HCT116 (cell line): ENCODE results near the gene SPARCL1. TPM values are rescaled to one million over a fixed set of nuclear protein-coding genes. Genes with fewer than 3 reads are reported as not detected.

ENCODE experiments used
- ATAC-seq: fragments of 200-7000 bp; cut with Tn5 transposase; 2 replicates; pipeline ENCODE4 v1.9.1; 2020; ENCODE audit warnings: mild to moderate bottlenecking, moderate library complexity
- BruUV-seq: library from RNA; stranded (reverse); fragments of 400-500 nt; replicated peaks from 2 replicates; lab custom pipeline; 2021; lab: Mats Ljungman, UMichigan
- CTCF ChIA-PET: fragments of 300-600 bp; sonication (Branson Sonifier 250); formaldehyde crosslinking; loops from one replicate; lab custom pipeline; 2021; ENCODE audit warnings: antibody characterized with exemption; lab: Charles Lee
- POLR2A ChIA-PET: fragments of 300-600, 350-600 bp; sonication (Branson Sonifier 250); formaldehyde crosslinking; loops from one replicate; lab custom pipeline; 2021; ENCODE audit warnings: antibody characterized with exemption; lab: Charles Lee
- RAD21 ChIA-PET, 2 experiments: fragments of 300-600 bp; sonication (Branson Sonifier 250); formaldehyde crosslinking; loops; one replicate each; lab custom pipeline; 2023; ENCODE audit warnings: low total read pairs in 2 of 2; ENCODE audit not compliant: uncharacterized antibody in 2 of 2, unreplicated experiment in 2 of 2, low non-redundant PET in 1 of 2; lab: Charles Lee
- DNase-seq: peaks from one replicate; pipeline ENCODE4 v3.0.0-alpha.2; 2010; ENCODE audit warnings: low read depth, low spot score
- H2AFZ ChIP-seq: fragments of 200-600 bp; shearing (Covaris generic), sonication (generic); 2 replicates; pipeline ENCODE4 v1.6.1; 2017; ENCODE audit warnings: low read depth, mixed run types, mixed read lengths, antibody characterized with exemption, low read length; ENCODE audit not compliant: poor library complexity, severe bottlenecking
- H3K27ac ChIP-seq: 2 replicates; pipeline ENCODE4 v1.5.1; 2012; ENCODE audit warnings: low read depth, low read length
- H3K27me3 ChIP-seq: fragments of 200-600 bp; sonication (generic); 2 replicates; pipeline ENCODE4 v1.6.1; 2016; ENCODE audit warnings: mixed run types, low read length, mixed read lengths; ENCODE audit not compliant: insufficient read depth
- H3K36me3 ChIP-seq, 2 experiments: fragments of 200-500 bp in 1 of 2; fragments of 200-600 bp in 1 of 2; sonication (Bioruptor generic) in 1 of 2; sonication (generic) in 1 of 2; 2 replicates each; pipeline versions ENCODE4 v1.5.1 to v1.6.1; 2014 to 2016; ENCODE audit warnings: low read length in 2 of 2, inconsistent platforms in 1 of 2, mixed read lengths in 1 of 2, mixed run types in 1 of 2; ENCODE audit not compliant: insufficient read depth in 2 of 2, control insufficient read depth in 1 of 2
- H3K4me1 ChIP-seq, 2 experiments: fragments of 200-600 bp in 1 of 2; sonication (generic) in 1 of 2; 2 replicates each; pipeline versions ENCODE4 v1.5.1 to v1.6.1; 2012 to 2017; ENCODE audit warnings: low read length in 2 of 2, inconsistent platforms in 1 of 2, mild to moderate bottlenecking in 1 of 2, mixed read lengths in 1 of 2, mixed run types in 1 of 2, moderate library complexity in 1 of 2; ENCODE audit not compliant: insufficient read depth in 2 of 2, control insufficient read depth in 1 of 2
- H3K4me2 ChIP-seq: fragments of 200-600 bp; sonication (generic); 2 replicates; pipeline ENCODE4 v1.6.1; 2017; ENCODE audit warnings: mixed run types, low read length, mixed read lengths
- H3K4me3 ChIP-seq, 2 experiments: fragments of 200-600 bp in 1 of 2; sonication (generic) in 1 of 2; replicated peaks in 1 of 2; 2 replicates each; pipeline ENCODE4 v1.5.1; 2011 to 2016; ENCODE audit warnings: low read length in 2 of 2, control low read depth in 1 of 2, low read depth in 1 of 2, mild to moderate bottlenecking in 1 of 2, mixed read lengths in 1 of 2, mixed run types in 1 of 2
- H3K79me2 ChIP-seq: fragments of 200-600 bp; sonication (generic); 2 replicates; pipeline ENCODE4 v1.6.1; 2017; ENCODE audit warnings: mild to moderate bottlenecking, mixed run types, low read length, moderate library complexity, mixed read lengths; ENCODE audit not compliant: insufficient read depth
- H3K9ac ChIP-seq: fragments of 200-600 bp; sonication (generic); 2 replicates; pipeline ENCODE4 v1.6.1; 2016; ENCODE audit warnings: low read length, mixed read lengths
- H3K9me2 ChIP-seq: fragments of 200-600 bp; sonication (generic), shearing (Covaris generic); 2 replicates; pipeline ENCODE4 v1.6.1; 2017; ENCODE audit warnings: mixed run types, mild to moderate bottlenecking, moderate library complexity; ENCODE audit not compliant: insufficient read depth
- H3K9me3 ChIP-seq, 2 experiments: fragments of 200-500 bp in 1 of 2; fragments of 200-600 bp in 1 of 2; sonication (Bioruptor generic) in 1 of 2; sonication (generic) in 1 of 2; 2 replicates each; pipeline ENCODE4 v1.6.1; 2014 to 2017; ENCODE audit warnings: low read length in 2 of 2, mixed read lengths in 2 of 2, inconsistent platforms in 1 of 2, low read depth in 1 of 2, mild to moderate bottlenecking in 1 of 2, mixed run types in 1 of 2, moderate library complexity in 1 of 2; ENCODE audit not compliant: control insufficient read depth in 1 of 2, insufficient read depth in 1 of 2
- H4K20me1 ChIP-seq: fragments of 200-600 bp; sonication (generic), shearing (Covaris generic); 2 replicates; pipeline ENCODE4 v1.6.1; 2017; ENCODE audit warnings: mixed run types, mild to moderate bottlenecking, moderate library complexity; ENCODE audit not compliant: insufficient read depth
- ATF3 ChIP-seq: IDR thresholded peaks from 2 replicates; pipeline ENCODE4 v1.6.1; 2012
- CBX3 ChIP-seq: IDR thresholded peaks from 2 replicates; pipeline ENCODE4 v1.6.1; 2012; ENCODE audit warnings: low read depth
- CTCF ChIP-seq, 3 experiments: fragments of 200-600 bp in 1 of 3; sonication (generic) in 1 of 3; IDR thresholded peaks in 2 of 3; conservative IDR thresholded peaks in 1 of 3; 2 replicates each; pipeline ENCODE4 v1.5.1; 2012 to 2017; ENCODE audit warnings: low read depth in 2 of 3, low read length in 2 of 3, antibody characterized with exemption in 1 of 3, borderline replicate concordance in 1 of 3, control low read depth in 1 of 3, mild to moderate bottlenecking in 1 of 3, mixed read lengths in 1 of 3, mixed run types in 1 of 3, moderate library complexity in 1 of 3; ENCODE audit not compliant: insufficient read depth in 1 of 3
- ELF1 ChIP-seq: IDR thresholded peaks from 2 replicates; pipeline ENCODE4 v1.6.1; 2012; ENCODE audit warnings: low read depth, borderline replicate concordance
- EZH2 ChIP-seq: fragments of 200-600 bp; sonication (generic); IDR thresholded peaks from 2 replicates; pipeline ENCODE4 v1.6.1; 2017; ENCODE audit warnings: antibody characterized with exemption, mixed run types
- EZH2phosphoT487 ChIP-seq: fragments of 200-600 bp; IDR thresholded peaks from 2 replicates; pipeline ENCODE4 v1.6.1; 2018; ENCODE audit warnings: antibody characterized with exemption, borderline replicate concordance
- FOSL1 ChIP-seq: IDR thresholded peaks from 2 replicates; pipeline ENCODE4 v1.6.1; 2012; ENCODE audit warnings: low read depth
- JUND ChIP-seq: IDR thresholded peaks from 2 replicates; pipeline ENCODE4 v1.6.1; 2012
- MAX ChIP-seq: IDR thresholded peaks from 2 replicates; pipeline ENCODE4 v1.6.1; 2012
- POLR2A ChIP-seq: IDR thresholded peaks from 2 replicates; pipeline ENCODE4 v1.7.0; 2011; ENCODE audit warnings: borderline replicate concordance; ENCODE audit not compliant: insufficient read depth, insufficient read length; ENCODE audit errors: extremely low read depth
- POLR2AphosphoS5 ChIP-seq: IDR thresholded peaks from 2 replicates; pipeline ENCODE4 v1.6.1; 2011; ENCODE audit warnings: mild to moderate bottlenecking, low read depth, low read length, moderate library complexity
- REST ChIP-seq: IDR thresholded peaks from 2 replicates; pipeline ENCODE4 v1.6.1; 2012; ENCODE audit warnings: low read depth
- SIN3A ChIP-seq: IDR thresholded peaks from 2 replicates; pipeline ENCODE4 v1.6.1; 2012; ENCODE audit warnings: low read depth
- TCF7L2 ChIP-seq: IDR thresholded peaks from 2 replicates; pipeline ENCODE4 v1.7.0; 2011; ENCODE audit warnings: borderline replicate concordance, inconsistent platforms; ENCODE audit not compliant: insufficient read depth, insufficient read length; ENCODE audit errors: extremely low read depth
- YY1 ChIP-seq: IDR thresholded peaks from 2 replicates; pipeline ENCODE4 v1.6.1; 2011; ENCODE audit warnings: low read length, low read depth, moderate library complexity, mild to moderate bottlenecking; ENCODE audit not compliant: insufficient replicate concordance; ENCODE audit errors: extremely low read depth
- ZBTB33 ChIP-seq: IDR thresholded peaks from 2 replicates; pipeline ENCODE4 v1.6.1; 2011; ENCODE audit warnings: mild to moderate bottlenecking, low read length, moderate library complexity; ENCODE audit not compliant: insufficient replicate concordance; ENCODE audit errors: extremely low read depth
- ZNF274 ChIP-seq: fragments of 200-500 bp; sonication (Bioruptor generic); IDR thresholded peaks from 2 replicates; pipeline ENCODE4 v1.6.1; 2014; ENCODE audit warnings: mild to moderate bottlenecking, low read depth, low read length, inconsistent platforms
- intact Hi-C: fragments of 100-400 bp; cut with micrococcal nuclease; formaldehyde crosslinking; loops from 2 replicates; pipeline ENCODE4 v1.10.0; 2022
- total RNA-seq: library from RNA; stranded (reverse); gene quantifications from one replicate; pipeline ENCODE4 v1.2.1, GENCODE V29; 2021; ENCODE audit not compliant: unreplicated experiment

The SPARCL1 gene
- total RNA-seq, 1 experiment from 2014 or later, result 0.96 TPM

GRCh38 chr4:87516683-87517082, 12.5 kb downstream of the SPARCL1 start:
- ChIA-PET CTCF (no interaction called here), POLR2A (no interaction called here), RAD21 (no interaction called here)
- intact Hi-C loops, result no loop called here
- Histone ChIP-seq H3K79me2 (no peaks in the 10 kb centered on the region), H3K36me3 (no peaks in the 10 kb centered on the region), H3K4me1 (peaks cover 3 to 9% of the 10 kb centered on the region in 2 experiments), H3K27ac (no peak overlapping the region), H3K9ac (no peak overlapping the region), H3K4me3 (no peak overlapping the region), H3K9me3 (no peaks in the 10 kb centered on the region), H3K27me3 (no peaks in the 10 kb centered on the region), H3K9me2 (no peaks in the 10 kb centered on the region), H2AFZ (no peak overlapping the region), H3K4me2 (no peak overlapping the region), H4K20me1 (no peaks in the 10 kb centered on the region)
- no TSS peak for BruUV-seq
- ATAC-seq (no peak), DNase-seq (no peak)
- no peak for TF ChIP-seq ZBTB33
- no peak for TF ChIP-seq JUND
- no peak for TF ChIP-seq EZH2phosphoT487
- no peak for TF ChIP-seq TCF7L2
- no peak for TF ChIP-seq CBX3
- TF ChIP-seq ZNF274, result no peak
- no peak for TF ChIP-seq POLR2AphosphoS5
- TF ChIP-seq EZH2, result no peak
- no peak for TF ChIP-seq REST
- no peak for TF ChIP-seq POLR2A
- TF ChIP-seq FOSL1, result no peak
- TF ChIP-seq ATF3, result no peak
- TF ChIP-seq CTCF (IDR thresholded peaks at IDR 0.05 in 2 of 3, conservative IDR thresholded peaks at IDR 0.05 in 1 of 3; ENCODE audit: borderline replicate concordance in 1 of 3, insufficient read depth in 1 of 3, low read depth in 2 of 3, low read length in 2 of 3), result no peak
- TF ChIP-seq YY1, result no peak
- no peak for TF ChIP-seq ELF1
- no peak for TF ChIP-seq MAX
- TF ChIP-seq SIN3A, result no peak
